HG03196 (cell line): ENCODE data around the gene GAL3ST2.
"Not testable (repeated sequence)": the region's sequence is repeated elsewhere in the genome, so short reads cannot be mapped to it uniquely, and the experiment has no call there.

Source experiments
- ATAC-seq: cut with Tn5 transposase; IDR thresholded peaks from one replicate; pipeline ENCODE4 v1.9.1; 2021; ENCODE audit not compliant: unreplicated experiment

Gene GAL3ST2

DNA sequence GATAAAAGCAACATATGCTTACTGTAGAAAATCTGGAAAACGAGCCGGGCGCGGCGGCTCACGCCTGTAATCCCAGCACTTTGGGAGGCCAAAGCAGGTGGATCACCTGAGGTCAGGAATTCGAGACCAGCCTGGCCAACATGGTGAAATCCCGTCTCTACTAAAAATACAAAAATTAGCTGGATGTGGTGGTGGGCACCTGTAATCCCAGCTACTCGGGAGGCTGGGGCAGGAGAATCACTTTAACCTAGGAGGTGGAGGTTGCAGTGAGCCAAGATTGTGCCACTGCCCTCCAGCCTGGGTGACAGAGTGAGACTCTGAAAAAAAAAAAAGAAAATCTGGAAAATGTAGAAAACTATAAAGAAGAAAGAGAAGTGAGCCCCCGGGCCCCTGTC, 41.2 kb downstream of the GAL3ST2 start:
- not testable (repeated sequence) for ATAC-seq

DNA sequence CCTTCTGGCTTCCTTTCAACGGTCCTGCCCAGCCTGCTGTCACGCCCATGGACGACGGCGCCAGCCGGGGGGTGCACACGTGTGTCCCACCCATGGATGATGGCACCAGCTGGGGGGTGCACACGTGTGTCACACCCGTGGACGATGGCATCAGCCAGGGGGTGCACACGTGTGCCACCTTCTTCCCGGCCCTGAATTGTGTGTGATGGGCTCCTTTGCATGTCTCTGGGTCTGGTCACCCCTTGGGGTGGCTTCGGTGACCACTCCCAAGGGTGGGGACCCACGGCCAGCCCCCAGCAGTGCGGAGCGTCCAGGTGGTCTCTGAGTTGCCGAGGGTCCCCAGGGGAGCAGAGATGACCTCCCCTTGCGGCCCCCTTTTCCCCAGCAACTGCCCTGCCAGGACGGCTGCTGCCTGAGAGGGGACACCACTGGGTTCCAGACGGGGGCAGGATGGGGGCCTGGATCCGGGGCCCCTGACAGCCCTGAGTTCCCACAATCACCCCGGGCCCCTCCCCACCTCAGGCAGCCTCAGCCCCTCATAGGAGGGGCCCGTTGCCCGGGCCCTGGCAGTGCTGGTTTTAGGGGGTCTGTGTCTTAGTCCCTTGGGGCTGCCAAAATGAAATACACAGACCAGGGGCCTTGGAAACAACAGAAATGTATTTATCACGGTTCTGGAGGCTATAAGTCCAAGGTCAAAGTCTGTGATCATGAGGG, 41.8 kb downstream of the GAL3ST2 start:
- ATAC-seq: no peak

DNA sequence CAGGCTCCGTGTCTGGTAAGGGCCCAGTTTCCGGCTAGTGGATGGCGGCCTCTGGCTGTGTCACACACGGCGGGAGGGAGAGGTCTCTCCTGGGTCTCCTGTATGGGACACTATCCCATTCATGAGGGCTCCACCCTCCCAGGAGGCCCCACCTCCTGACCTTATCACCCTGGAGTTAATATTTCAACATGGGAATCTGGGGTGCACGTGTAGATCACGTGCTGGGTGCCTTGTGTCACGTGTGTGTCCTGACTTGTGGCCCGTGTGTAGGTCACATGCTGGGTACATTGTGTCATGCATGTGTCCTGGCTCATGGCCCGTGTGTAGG, 42.3 kb downstream of the GAL3ST2 start:
- ATAC-seq: no peak

DNA sequence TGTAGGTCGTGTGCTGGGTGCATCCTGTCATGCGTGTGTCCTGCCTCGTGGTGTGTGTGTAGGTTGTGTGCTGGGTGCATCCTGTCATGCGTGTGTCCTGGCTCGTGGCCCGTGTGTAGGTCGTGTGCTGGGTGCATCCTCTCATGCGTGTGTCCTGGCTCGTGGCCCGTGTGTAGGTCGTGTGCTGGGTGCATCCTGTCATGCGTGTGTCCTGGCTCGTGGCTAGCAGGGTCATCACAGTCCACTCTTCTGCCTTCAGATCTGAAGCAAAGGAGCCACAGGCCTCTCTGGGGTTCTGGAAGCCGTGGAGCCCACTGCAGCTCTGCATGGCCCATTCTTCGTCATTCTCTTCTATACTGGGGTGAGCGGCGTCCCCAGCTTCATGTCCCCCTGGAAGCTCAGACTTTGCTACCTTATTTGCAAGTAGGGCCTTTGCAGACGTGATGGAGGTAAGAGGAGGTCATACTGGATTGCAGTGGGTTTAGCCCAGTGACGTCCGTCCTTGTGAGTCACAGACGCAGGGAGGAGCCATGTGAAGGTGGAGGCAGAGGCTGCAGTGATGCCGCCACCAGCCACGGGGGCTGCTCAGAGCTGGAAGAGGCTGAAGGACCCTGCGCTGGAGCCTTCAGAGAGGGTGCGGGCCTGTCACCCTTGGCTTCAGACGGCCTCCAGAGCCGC, 43.5 kb downstream of the GAL3ST2 start:
- not testable (repeated sequence) for ATAC-seq

- no peak for ATAC-seq
Observed at GRCh38 chr2:241820625-241821384, 44.2 kb downstream of the GAL3ST2 start.

GRCh38 chr2:241821460-241822263, 45.0 kb downstream of the GAL3ST2 start:
- no peak for ATAC-seq

DNA sequence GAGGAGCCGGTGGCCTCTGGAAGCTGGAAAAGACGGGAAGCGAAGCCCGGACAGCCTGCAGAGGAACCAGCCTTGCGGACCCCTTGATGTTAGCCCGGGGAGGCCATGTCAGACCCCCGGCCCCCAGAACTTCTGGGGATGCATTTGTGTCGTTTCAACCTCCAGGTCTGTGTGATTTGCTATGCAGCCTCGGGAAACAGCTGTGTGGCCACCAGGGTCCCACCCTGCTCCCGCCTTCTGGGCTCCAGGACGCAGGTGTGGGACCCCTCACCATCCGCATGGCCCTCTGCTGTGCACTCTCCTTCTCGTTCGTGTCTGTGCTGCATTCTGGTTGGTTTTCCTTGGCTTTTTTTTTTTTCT, 45.6 kb downstream of the GAL3ST2 start:
- no peak for ATAC-seq

DNA sequence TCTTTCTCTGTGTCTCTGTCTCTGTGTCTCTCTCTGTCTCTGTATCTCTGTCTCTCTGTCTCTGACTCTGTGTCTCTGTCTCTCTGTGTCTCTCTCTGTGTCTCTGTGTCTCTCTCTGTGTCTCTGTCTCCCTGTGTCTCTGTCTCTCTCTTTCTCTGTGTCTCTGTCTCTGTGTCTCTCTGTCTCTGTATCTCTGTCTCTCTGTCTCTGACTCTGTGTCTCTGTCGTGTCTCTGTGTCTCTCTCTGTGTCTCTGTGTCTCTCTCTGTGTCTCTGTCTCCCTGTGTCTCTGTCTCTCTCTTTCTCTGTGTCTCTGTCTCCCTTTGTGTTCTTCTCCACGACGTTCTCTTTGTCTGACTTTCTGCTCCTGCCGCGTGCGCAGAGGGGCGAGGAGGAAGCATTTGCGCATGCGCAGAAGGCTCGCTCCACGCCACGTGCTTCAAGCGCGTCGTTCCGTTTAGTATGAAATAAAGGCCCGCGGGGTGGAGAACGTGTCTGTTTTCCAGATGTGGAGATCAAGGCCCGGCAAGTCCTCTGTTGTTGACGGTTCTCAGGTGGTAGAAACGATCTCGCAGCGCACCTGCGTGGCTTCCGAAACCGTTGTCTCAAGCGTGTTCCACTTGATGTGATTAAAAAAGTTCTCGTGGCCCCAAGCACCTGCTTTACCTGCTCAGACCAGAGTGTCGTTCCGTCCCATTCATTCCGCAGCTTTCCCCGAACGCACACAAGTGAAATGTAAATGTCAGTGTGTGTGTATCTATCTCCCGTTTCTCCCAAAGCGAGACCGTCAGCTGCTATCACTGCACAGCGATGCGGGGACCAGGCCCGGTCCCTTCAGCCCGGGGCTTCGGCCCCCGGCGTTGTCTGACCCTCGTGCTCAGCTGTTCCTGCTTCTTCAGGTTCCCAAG, 47.2 kb downstream of the GAL3ST2 start:
- not testable (repeated sequence) for ATAC-seq

DNA sequence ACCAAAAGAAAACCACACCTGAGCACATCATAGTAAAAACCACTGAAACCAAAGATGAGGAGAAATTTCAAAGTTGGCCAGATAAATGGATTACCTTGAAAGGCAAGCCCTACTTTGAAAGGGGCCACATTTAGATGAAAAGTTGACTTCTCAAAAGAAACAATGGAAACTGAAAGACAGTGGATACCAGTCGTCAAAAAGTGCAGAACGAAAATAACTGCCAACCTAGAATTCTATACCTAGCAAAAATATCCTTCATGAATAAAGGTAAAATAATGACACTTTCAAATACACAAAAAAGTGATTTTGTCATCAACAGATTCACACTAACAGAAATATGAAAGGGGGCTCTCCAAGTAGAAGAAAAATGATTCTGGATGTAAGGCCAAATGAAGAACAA, 50.8 kb downstream of the GAL3ST2 start:
- no peak for ATAC-seq

DNA sequence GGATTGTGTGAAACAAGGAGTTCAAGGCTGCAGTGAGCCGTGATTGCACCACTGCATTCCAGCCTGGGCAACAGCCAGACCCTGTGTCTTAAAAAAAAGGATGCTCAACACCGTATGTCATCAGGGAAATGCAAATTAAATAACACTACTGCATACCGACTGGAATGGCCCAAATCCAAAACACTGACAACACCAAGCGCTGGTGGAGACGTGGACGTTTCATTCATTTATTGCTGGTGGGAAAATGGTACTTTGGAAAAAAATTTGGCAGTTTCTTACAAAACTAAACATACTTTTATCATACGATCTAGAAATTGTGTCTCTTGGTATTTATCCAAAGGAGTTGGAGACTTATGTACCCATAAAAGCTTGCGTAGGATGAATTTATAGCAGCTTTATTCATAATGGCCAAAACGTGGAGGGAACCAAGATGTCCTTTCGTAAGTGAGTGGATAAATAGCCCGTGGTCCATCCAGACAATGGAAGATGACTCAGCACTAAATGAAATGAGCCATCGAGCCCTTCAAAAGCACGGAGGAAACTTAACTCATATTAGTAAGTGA, 56.6 kb downstream of the GAL3ST2 start:
- ATAC-seq: no peak

- not testable (repeated sequence) for ATAC-seq
Observed at GRCh38 chr2:241833756-241834526, 57.3 kb downstream of the GAL3ST2 start.

- ATAC-seq: no peak
Observed at GRCh38 chr2:241834527-241835210, 58.0 kb downstream of the GAL3ST2 start.

DNA sequence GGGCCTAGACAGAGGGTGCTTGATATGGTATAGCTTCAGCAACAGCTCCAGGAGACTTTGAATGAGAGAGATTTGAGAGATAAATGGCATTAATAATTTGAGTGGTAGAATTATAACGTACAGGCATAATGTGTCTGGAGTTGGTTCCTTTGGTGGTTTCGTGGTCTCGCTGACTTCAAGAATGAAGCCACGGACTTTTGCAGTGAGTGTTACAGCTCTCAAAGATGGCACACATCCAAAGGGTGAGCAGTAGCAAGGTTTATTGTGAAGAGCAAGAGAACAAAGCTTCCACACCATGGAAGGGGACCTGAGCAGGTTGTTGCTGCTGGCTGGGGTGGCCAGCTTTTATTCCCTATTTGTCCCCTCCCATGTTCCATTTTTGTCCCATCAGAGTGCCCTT, 59.0 kb downstream of the GAL3ST2 start:
- no peak for ATAC-seq

- ATAC-seq: no peak
Observed at GRCh38 chr2:241836292-241836691, 59.7 kb downstream of the GAL3ST2 start.

DNA sequence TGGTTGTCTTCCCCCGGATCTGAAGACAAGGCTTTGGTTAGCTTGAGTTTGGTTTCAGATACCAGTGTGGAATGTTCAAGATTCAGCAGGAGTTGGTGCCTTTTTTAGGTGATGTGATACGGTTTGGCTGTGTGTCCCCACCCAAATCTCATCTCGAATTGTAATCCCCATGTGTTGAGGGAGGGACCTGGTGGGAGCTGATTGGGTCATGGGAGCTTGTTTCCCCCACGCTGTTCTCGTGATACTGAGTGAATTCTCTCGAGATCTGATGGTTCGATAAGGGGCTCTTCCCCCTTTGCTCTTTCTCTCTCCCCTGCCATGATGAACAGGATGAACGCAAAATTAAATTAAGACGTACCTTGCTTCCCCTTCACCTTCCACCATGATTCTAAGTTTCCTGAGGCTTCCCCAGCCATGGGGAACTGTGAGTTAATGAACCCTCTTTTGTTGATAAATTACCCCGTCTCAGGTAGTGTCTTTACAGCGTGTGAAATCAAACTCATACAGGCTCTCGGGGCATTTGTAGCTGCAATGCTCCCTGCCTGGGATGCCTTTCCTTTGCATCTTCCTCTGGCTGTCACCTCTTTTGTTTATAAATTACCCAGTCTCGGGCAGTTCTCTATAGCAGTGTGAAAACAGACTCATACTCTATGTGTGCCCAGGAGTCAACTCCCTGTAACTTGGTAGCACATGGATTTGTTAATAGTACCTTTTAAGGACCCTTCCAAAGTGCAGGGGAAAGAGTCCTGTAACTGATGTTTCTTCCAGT, 60.8 kb downstream of the GAL3ST2 start:
- ATAC-seq: no peak

DNA sequence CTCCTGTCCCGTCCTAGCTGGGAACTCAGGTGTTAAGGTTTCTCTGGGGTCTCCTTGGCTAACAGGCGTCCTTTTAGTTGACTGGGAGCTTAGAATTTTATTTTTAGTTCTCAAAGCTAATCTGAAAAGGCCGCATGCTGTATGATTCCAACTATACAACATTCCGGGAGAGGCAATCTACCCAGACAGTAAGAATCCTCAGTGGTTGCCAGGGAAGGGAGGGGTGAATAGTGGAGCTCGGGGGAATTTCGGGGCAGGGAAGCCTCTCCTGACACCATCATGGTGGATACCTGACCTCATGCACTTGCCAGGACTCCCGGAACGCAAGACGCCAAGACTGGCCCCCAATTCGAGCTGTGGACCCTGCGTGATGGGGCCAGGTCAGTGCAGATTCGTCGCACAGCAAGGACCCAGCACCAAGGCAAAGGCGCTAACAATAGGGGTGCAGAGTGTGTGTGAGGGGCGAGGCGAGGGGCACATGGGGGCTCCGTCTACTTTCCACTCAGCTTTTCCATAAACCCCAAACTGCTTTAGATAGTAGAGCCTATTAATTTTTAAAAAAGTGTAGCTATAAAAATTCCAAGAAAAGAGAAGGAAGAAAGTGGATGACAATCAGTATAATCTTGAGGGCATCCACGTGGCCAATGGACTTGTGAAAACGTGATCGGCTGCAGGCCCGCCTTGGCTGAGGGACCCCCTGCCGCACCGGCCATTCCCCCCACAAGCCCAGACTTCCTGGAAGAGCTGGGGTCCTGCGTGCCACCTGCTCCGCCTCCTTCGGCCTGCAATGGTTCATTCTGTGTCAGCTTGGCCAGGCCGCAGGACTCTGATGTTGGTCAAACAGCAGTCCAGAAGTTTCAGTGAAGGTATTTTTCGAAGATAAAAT, 64.8 kb downstream of the GAL3ST2 start:
- no peak for ATAC-seq

DNA sequence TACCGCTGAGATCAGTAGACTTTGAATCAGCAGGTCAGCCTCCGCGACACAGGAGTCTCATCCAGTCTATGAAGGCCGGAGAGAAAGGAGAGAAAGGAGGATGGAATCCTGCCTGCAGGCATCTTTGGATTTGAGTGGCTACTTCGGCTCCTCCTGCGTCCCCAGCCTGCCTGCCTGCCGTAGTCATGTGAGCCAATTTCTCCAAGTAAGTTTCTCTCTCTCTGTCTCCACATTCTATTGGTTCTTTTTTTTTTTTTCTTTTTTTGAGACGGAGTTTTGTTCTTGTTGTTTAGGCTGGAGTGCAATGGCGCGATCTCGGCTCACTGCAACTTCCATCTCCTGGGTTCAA, 65.4 kb downstream of the GAL3ST2 start:
- ATAC-seq: no peak
